ENCODE results near the gene HSDL1.

HSDL1 gene

GRCh38 chr16:84176192-84177053 is 31.4 kb upstream of the HSDL1 start:
- no peak for DNase-seq (ENCODE audit: low spot score)

- DNase-seq (ENCODE audit: low spot score), result peak; percentile 37
These were observed 30.5 kb upstream of the HSDL1 start for GRCh38 chr16:84175350-84176081.

- no peak for DNase-seq (ENCODE audit: low spot score)
These were observed 29.4 kb upstream of the HSDL1 start for GRCh38 chr16:84174396-84174795.

GRCh38 chr16:84169765-84170310 is 24.9 kb upstream of the HSDL1 start:
- no peak for DNase-seq (ENCODE audit: low spot score)

GRCh38 chr16:84166796-84167695 is 22.1 kb upstream of the HSDL1 start:
- no peak for DNase-seq (ENCODE audit: low spot score)

GRCh38 chr16:84165746-84166145 is 20.8 kb upstream of the HSDL1 start:
- DNase-seq (ENCODE audit: low spot score), result no peak

- no peak for DNase-seq (ENCODE audit: low spot score)
These were observed 16.8 kb upstream of the HSDL1 start for GRCh38 chr16:84161801-84162200.

GRCh38 chr16:84161037-84161436 is 16.1 kb upstream of the HSDL1 start:
- DNase-seq (ENCODE audit: low spot score), result no peak

GRCh38 chr16:84159800-84160199 is 14.8 kb upstream of the HSDL1 start:
- no peak for DNase-seq (ENCODE audit: low spot score)

GRCh38 chr16:84159007-84159406 is 14.0 kb upstream of the HSDL1 start:
- DNase-seq (ENCODE audit: low spot score), result no peak

GRCh38 chr16:84156342-84156784 is 11.4 kb upstream of the HSDL1 start:
- DNase-seq (ENCODE audit: low spot score), result no peak

- DNase-seq (ENCODE audit: low spot score), result no peak
These were observed 10.8 kb upstream of the HSDL1 start for GRCh38 chr16:84155771-84156170.

- no peak for DNase-seq (ENCODE audit: low spot score)
These were observed 10.2 kb upstream of the HSDL1 start for GRCh38 chr16:84155226-84155625.

- DNase-seq (ENCODE audit: low spot score), result no peak
These were observed 8.8 kb upstream of the HSDL1 start for GRCh38 chr16:84153660-84154214.

- DNase-seq (ENCODE audit: low spot score), result no peak
These were observed 5.9 kb upstream of the HSDL1 start for GRCh38 chr16:84150926-84151325.

GRCh38 chr16:84144209-84144858 is 643 bp downstream of the HSDL1 start:
- DNase-seq (ENCODE audit: low spot score), result peak; percentile 14

- DNase-seq (ENCODE audit: low spot score), result no peak
These were observed 1.2 kb downstream of the HSDL1 start for GRCh38 chr16:84143784-84144199.

- no peak for DNase-seq (ENCODE audit: low spot score)
These were observed 1.9 kb downstream of the HSDL1 start for GRCh38 chr16:84143081-84143480.

GRCh38 chr16:84141143-84141670 is 3.8 kb downstream of the HSDL1 start:
- no peak for DNase-seq (ENCODE audit: low spot score)

- no peak for DNase-seq (ENCODE audit: low spot score)
These were observed 5.2 kb downstream of the HSDL1 start for GRCh38 chr16:84139628-84140258.
